Muscle of arm (tissue), 12 donors: ENCODE data around the gene LCN12. TPM values are rescaled to one million over a fixed set of nuclear protein-coding genes. Genes with fewer than 3 reads are reported as not detected.

ENCODE experiments used
- polyA plus RNA-seq, 12 donors: library from polyadenylated mRNA; unstranded; fragments of 120-200 nt; gene quantifications; one replicate each; pipeline ENCODE4 v1.2.1, GENCODE V29; 2013; ENCODE audit not compliant: insufficient read length in 12 of 12

The LCN12 gene
- polyA plus RNA-seq, 12 donors = 0.23 to 1.4 (median 1.1) TPM; not detected in 3

Other genes with a start within 250 kb of the LCN12 start
- 10 to 100 TPM in 10 of 12 donors, 1 to 10 TPM in 1, not detected in 1; 8.7 to 20.5 (median 14.0) TPM for gene DIPK1B, start 239.7 kb upstream of the LCN12 start, polyA plus RNA-seq
- gene LCN10, start 209.3 kb upstream of the LCN12 start, polyA plus RNA-seq = 10 to 100 TPM in 1 of 12 donors, 1 to 10 TPM in 10, not detected in 1; 2.0 to 21.3 (median 7.1) TPM
- under 1 TPM in 2 of 12 donors, not detected in 10; 0.21 to 0.40 TPM for gene LCN6, start 203.7 kb upstream of the LCN12 start, polyA plus RNA-seq
- gene LCN8, start 194.0 kb upstream of the LCN12 start, polyA plus RNA-seq = 10 to 100 TPM in 1 of 12 donors, 1 to 10 TPM in 8, under 1 TPM in 1, not detected in 2; 0.48 to 10.9 (median 4.1) TPM
- 1 to 10 TPM in 1 of 12 donors, under 1 TPM in 9, not detected in 2; 0.20 to 1.1 (median 0.44) TPM for gene LCN15, start 187.8 kb upstream of the LCN12 start, polyA plus RNA-seq
- 100 to 1,000 TPM in 1 of 12 donors, 10 to 100 TPM in 10, not detected in 1; 26.7 to 128 (median 30.8) TPM for gene TMEM141, start 160.9 kb upstream of the LCN12 start, polyA plus RNA-seq
- gene CCDC183, start 155.9 kb upstream of the LCN12 start, polyA plus RNA-seq = 1 to 10 TPM in 9 of 12 donors, under 1 TPM in 1, not detected in 2; 0.71 to 3.7 (median 2.7) TPM
- gene RABL6, start 144.3 kb upstream of the LCN12 start, polyA plus RNA-seq = 10 to 100 TPM in 11 of 12 donors, not detected in 1; 40.9 to 81.7 (median 48.7) TPM
- gene AJM1, start 109.8 kb upstream of the LCN12 start, polyA plus RNA-seq = 1 to 10 TPM in 10 of 12 donors, under 1 TPM in 1, not detected in 1; 0.93 to 7.0 (median 1.5) TPM
- 100 to 1,000 TPM in 2 of 12 donors, 10 to 100 TPM in 9, not detected in 1; 60.3 to 100 (median 73.7) TPM for gene PHPT1, start 102.9 kb upstream of the LCN12 start, polyA plus RNA-seq
- gene MAMDC4, start 99.9 kb upstream of the LCN12 start, polyA plus RNA-seq = 100 to 1,000 TPM in 1 of 12 donors, 1 to 10 TPM in 10, not detected in 1; 2.7 to 131 (median 3.9) TPM
- gene EDF1, start 86.0 kb upstream of the LCN12 start, polyA plus RNA-seq = 100 to 1,000 TPM in 11 of 12 donors, not detected in 1; 262 to 391 (median 299) TPM
- gene TRAF2, start 65.8 kb upstream of the LCN12 start, polyA plus RNA-seq = 10 to 100 TPM in 5 of 12 donors, 1 to 10 TPM in 6, not detected in 1; 7.1 to 15.5 (median 9.1) TPM
- 10 to 100 TPM in 11 of 12 donors, not detected in 1; 26.2 to 46.7 (median 30.6) TPM for gene FBXW5, start 7.5 kb upstream of the LCN12 start, polyA plus RNA-seq
- gene C8G, start 7.0 kb upstream of the LCN12 start, polyA plus RNA-seq = 1 to 10 TPM in 1 of 12 donors, under 1 TPM in 7, not detected in 4; 0.27 to 1.2 (median 0.48) TPM
- 10 to 100 TPM in 6 of 12 donors, 1 to 10 TPM in 4, not detected in 2; 5.3 to 30.3 (median 13.6) TPM for gene PTGDS, start 25.2 kb downstream of the LCN12 start, polyA plus RNA-seq
- gene LCNL1, start 30.7 kb downstream of the LCN12 start, polyA plus RNA-seq = under 1 TPM in 10 of 12 donors, not detected in 2; 0.19 to 0.74 (median 0.54) TPM
- gene PAXX, start 40.1 kb downstream of the LCN12 start, polyA plus RNA-seq = 10 to 100 TPM in 11 of 12 donors, not detected in 1; 15.5 to 51.6 (median 19.6) TPM
- 10 to 100 TPM in 1 of 12 donors, 1 to 10 TPM in 2, under 1 TPM in 6, not detected in 3; 0.23 to 26.6 (median 0.49) TPM for gene CLIC3, start 44.3 kb downstream of the LCN12 start, polyA plus RNA-seq
- gene ABCA2, start 76.0 kb downstream of the LCN12 start, polyA plus RNA-seq = 10 to 100 TPM in 11 of 12 donors, not detected in 1; 10.1 to 28.9 (median 13.0) TPM
- under 1 TPM in 3 of 12 donors, not detected in 9; 0.05 to 0.45 (median 0.08) TPM for gene FUT7, start 79.8 kb downstream of the LCN12 start, polyA plus RNA-seq
- 10 to 100 TPM in 11 of 12 donors, not detected in 1; 26.6 to 48.0 (median 30.3) TPM for gene NPDC1, start 93.9 kb downstream of the LCN12 start, polyA plus RNA-seq
- gene ENTPD2, start 101.8 kb downstream of the LCN12 start, polyA plus RNA-seq = 10 to 100 TPM in 7 of 12 donors, 1 to 10 TPM in 4, not detected in 1; 8.6 to 21.8 (median 12.8) TPM
- gene SAPCD2, start 118.3 kb downstream of the LCN12 start, polyA plus RNA-seq = 1 to 10 TPM in 11 of 12 donors, not detected in 1; 2.0 to 8.0 (median 3.3) TPM
- gene UAP1L1, start 125.2 kb downstream of the LCN12 start, polyA plus RNA-seq = 1 to 10 TPM in 10 of 12 donors, not detected in 2; 1.4 to 3.8 (median 1.8) TPM
- 10 to 100 TPM in 11 of 12 donors, not detected in 1; 34.2 to 65.1 (median 37.7) TPM for gene MAN1B1, start 134.7 kb downstream of the LCN12 start, polyA plus RNA-seq
- gene DPP7, start 162.5 kb downstream of the LCN12 start, polyA plus RNA-seq = 10 to 100 TPM in 11 of 12 donors, not detected in 1; 16.7 to 86.0 (median 23.7) TPM
- under 1 TPM in 4 of 12 donors, not detected in 8; 0.09 to 0.84 (median 0.14) TPM for gene GRIN1, start 186.9 kb downstream of the LCN12 start, polyA plus RNA-seq
- not detected for gene LRRC26, start 217.8 kb downstream of the LCN12 start, polyA plus RNA-seq
- not detected for gene TMEM210, start 219.8 kb downstream of the LCN12 start, polyA plus RNA-seq
- 10 to 100 TPM in 11 of 12 donors, not detected in 1; 21.1 to 36.5 (median 30.4) TPM for gene ANAPC2, start 236.3 kb downstream of the LCN12 start, polyA plus RNA-seq
- 10 to 100 TPM in 11 of 12 donors, not detected in 1; 36.2 to 86.3 (median 45.8) TPM for gene SSNA1, start 236.4 kb downstream of the LCN12 start, polyA plus RNA-seq
- gene TPRN, start 248.5 kb downstream of the LCN12 start, polyA plus RNA-seq = 10 to 100 TPM in 2 of 12 donors, 1 to 10 TPM in 9, not detected in 1; 4.2 to 10.4 (median 7.9) TPM